Neural progenitor cell (in vitro differentiated cells): ENCODE results near the gene MYOM3. TPM values are rescaled to one million over a fixed set of nuclear protein-coding genes. Genes with fewer than 3 reads are reported as not detected.

Experiments used
- DNase-seq: peaks from one replicate; pipeline ENCODE4 v3.0.0-alpha.2; 2016; ENCODE audit warnings: low spot score
- H2AFZ ChIP-seq: fragments of 200-600 bp; sonication (generic); replicated peaks from 2 replicates; pipeline ENCODE4 v1.6.1; 2016; ENCODE audit warnings: antibody characterized with exemption
- H3F3A ChIP-seq: fragments of 200-600 bp; sonication (generic); 2 replicates; pipeline ENCODE4 v1.6.1; 2016; ENCODE audit warnings: antibody characterized with exemption, low read depth
- H3K27ac ChIP-seq: fragments of 200-600 bp; sonication (generic); 2 replicates; pipeline ENCODE4 v1.5.1; 2016; ENCODE audit warnings: mild to moderate bottlenecking
- H3K27me3 ChIP-seq: fragments of 200-600 bp; sonication (generic); 2 replicates; pipeline ENCODE4 v1.6.1; 2016; ENCODE audit warnings: mild to moderate bottlenecking, moderate library complexity
- H3K36me3 ChIP-seq: fragments of 200-600 bp; sonication (generic); 2 replicates; pipeline ENCODE4 v1.5.1; 2016
- H3K4me1 ChIP-seq: fragments of 200-600 bp; sonication (generic); 2 replicates; pipeline ENCODE4 v1.6.1; 2016; ENCODE audit warnings: mixed run types
- H3K4me2 ChIP-seq: fragments of 200-600 bp; sonication (generic); 2 replicates; pipeline ENCODE4 v1.6.1; 2016
- H3K4me3 ChIP-seq: fragments of 200-600 bp; sonication (generic); 2 replicates; pipeline ENCODE4 v1.5.1; 2016
- H3K79me2 ChIP-seq: fragments of 200-600 bp; sonication (generic); 2 replicates; pipeline ENCODE4 v1.6.1; 2016; ENCODE audit warnings: low read depth
- H3K9ac ChIP-seq: fragments of 200-600 bp; sonication (generic); 2 replicates; pipeline ENCODE4 v1.6.1; 2016
- H3K9me3 ChIP-seq: fragments of 200-600 bp; sonication (generic); 2 replicates; pipeline ENCODE4 v1.5.1; 2016; ENCODE audit warnings: low read depth
- H4K20me1 ChIP-seq: fragments of 200-600 bp; sonication (generic); 2 replicates; pipeline ENCODE4 v1.6.1; 2016; ENCODE audit warnings: low read depth
- H3K27ac Mint-ChIP-seq: 3 replicates; pipeline ENCODE4 v1.8.0; 2021; ENCODE audit warnings: mixed read lengths
- H3K27me3 Mint-ChIP-seq: 2 replicates; pipeline ENCODE4 v1.8.0; 2022; ENCODE audit warnings: low read depth, mild to moderate bottlenecking, inconsistent platforms, moderate library complexity, mixed read lengths; ENCODE audit not compliant: insufficient read depth
- H3K36me3 Mint-ChIP-seq: 3 replicates; pipeline ENCODE4 v1.8.0; 2021; ENCODE audit warnings: mixed read lengths
- H3K4me1 Mint-ChIP-seq: 3 replicates; pipeline ENCODE4 v1.8.0; 2021; ENCODE audit warnings: mixed read lengths
- H3K4me3 Mint-ChIP-seq: 3 replicates; pipeline ENCODE4 v1.8.0; 2021; ENCODE audit warnings: mild to moderate bottlenecking, moderate library complexity, mixed read lengths
- H3K9me3 Mint-ChIP-seq: 3 replicates; pipeline ENCODE4 v1.8.0; 2020; ENCODE audit warnings: mixed read lengths
- CTCF ChIP-seq: fragments of 200-600 bp; sonication (generic); IDR thresholded peaks from 2 replicates; pipeline ENCODE4 v1.5.1; 2017; ENCODE audit warnings: antibody characterized with exemption, mild to moderate bottlenecking
- EZH2 ChIP-seq: fragments of 200-600 bp; sonication (generic); IDR thresholded peaks from 2 replicates; pipeline ENCODE4 v1.6.1; 2017; ENCODE audit warnings: antibody characterized with exemption, mild to moderate bottlenecking, moderate library complexity
- EZH2phosphoT487 ChIP-seq: fragments of 200-600 bp; sonication (generic); IDR thresholded peaks from 2 replicates; pipeline ENCODE4 v1.6.1; 2017; ENCODE audit warnings: antibody characterized with exemption
- total RNA-seq: library from RNA; depleted of rRNA; stranded (reverse); fragments of >200 nt; gene quantifications from 2 replicates; pipeline ENCODE4 v1.2.3, GENCODE V29; 2015; ENCODE audit warnings: low replicate concordance

Gene MYOM3
- total RNA-seq, 1 donor from 2014 or later: not detected

GRCh38 chr1:24118410-24119242 lies 6.7 kb upstream of the MYOM3 start:
- peaks cover 10% of the 10 kb centered on the region for H3K4me1 Mint-ChIP-seq
- H2AFZ ChIP-seq: no peak overlapping the region
- H3K9me3 Mint-ChIP-seq: no peaks in the 10 kb centered on the region
- no peaks in the 10 kb centered on the region for H3K79me2 ChIP-seq
- H3K27me3 ChIP-seq: no peaks in the 10 kb centered on the region
- no peaks in the 10 kb centered on the region for H3K4me1 ChIP-seq
- no peak overlapping the region for H3K4me3 ChIP-seq
- H3K27ac Mint-ChIP-seq: no peak overlapping the region
- H3F3A ChIP-seq: no peaks in the 10 kb centered on the region
- no peaks in the 10 kb centered on the region for H3K9me3 ChIP-seq
- no peaks in the 10 kb centered on the region for H3K36me3 Mint-ChIP-seq
- H3K27ac ChIP-seq: no peak overlapping the region
- DNase-seq: no peak
- H3K27me3 Mint-ChIP-seq: no peaks in the 10 kb centered on the region
- H3K4me2 ChIP-seq: no peak overlapping the region
- H3K9ac ChIP-seq: no peak overlapping the region
- H3K4me3 Mint-ChIP-seq: no peak overlapping the region
- H4K20me1 ChIP-seq: no peaks in the 10 kb centered on the region
- no peaks in the 10 kb centered on the region for H3K36me3 ChIP-seq
- no peak for TF ChIP-seq CTCF
- no peak for TF ChIP-seq EZH2phosphoT487
- TF ChIP-seq EZH2: no peak

- H3K9me3 ChIP-seq: no peaks in the 10 kb centered on the region
- peaks cover 10% of the 10 kb centered on the region for H3K4me1 Mint-ChIP-seq
- TF ChIP-seq EZH2phosphoT487 (no peak), CTCF (no peak), EZH2 (no peak)
- no peaks in the 10 kb centered on the region for H3K36me3 ChIP-seq
- no peak overlapping the region for H3K27ac Mint-ChIP-seq
- H4K20me1 ChIP-seq: no peaks in the 10 kb centered on the region
- no peaks in the 10 kb centered on the region for H3K27me3 ChIP-seq
- no peaks in the 10 kb centered on the region for H3F3A ChIP-seq
- no peak for DNase-seq
- no peak overlapping the region for H2AFZ ChIP-seq
- no peak overlapping the region for H3K4me2 ChIP-seq
- no peak overlapping the region for H3K4me3 Mint-ChIP-seq
- H3K27me3 Mint-ChIP-seq: peaks cover 3% of the 10 kb centered on the region
- H3K79me2 ChIP-seq: no peaks in the 10 kb centered on the region
- no peaks in the 10 kb centered on the region for H3K9me3 Mint-ChIP-seq
- H3K9ac ChIP-seq: no peak overlapping the region
- no peaks in the 10 kb centered on the region for H3K36me3 Mint-ChIP-seq
- no peak overlapping the region for H3K4me3 ChIP-seq
- H3K27ac ChIP-seq: no peak overlapping the region
- no peaks in the 10 kb centered on the region for H3K4me1 ChIP-seq
These were observed 5.9 kb upstream of the MYOM3 start for GRCh38 chr1:24117722-24118409.

GRCh38 chr1:24117132-24117531 lies 5.2 kb upstream of the MYOM3 start:
- no peak overlapping the region for H3K4me3 Mint-ChIP-seq
- Histone ChIP-seq H2AFZ (no peak overlapping the region), H3K79me2 (no peaks in the 10 kb centered on the region), H3K9ac (no peak overlapping the region), H3F3A (peaks cover 3% of the 10 kb centered on the region), H3K4me1 (peaks cover 5% of the 10 kb centered on the region), H3K4me2 (no peak overlapping the region), H3K27me3 (no peaks in the 10 kb centered on the region), H3K27ac (no peak overlapping the region), H3K9me3 (no peaks in the 10 kb centered on the region), H3K36me3 (no peaks in the 10 kb centered on the region), H4K20me1 (no peaks in the 10 kb centered on the region), H3K4me3 (no peak overlapping the region)
- TF ChIP-seq CTCF: no peak
- TF ChIP-seq EZH2: no peak
- TF ChIP-seq EZH2phosphoT487: no peak
- no peaks in the 10 kb centered on the region for H3K9me3 Mint-ChIP-seq
- H3K27me3 Mint-ChIP-seq: peaks cover 6% of the 10 kb centered on the region
- DNase-seq: no peak
- no peaks in the 10 kb centered on the region for H3K36me3 Mint-ChIP-seq
- peaks cover 16% of the 10 kb centered on the region for H3K4me1 Mint-ChIP-seq
- H3K27ac Mint-ChIP-seq: no peak overlapping the region
